HUES48 (cell line): ENCODE results near the gene WAS.
"Not testable (repeated sequence)": the region's sequence is repeated elsewhere in the genome, so short reads cannot be mapped to it uniquely, and the experiment has no call there.

ENCODE experiments used
- H3K27ac ChIP-seq: one replicate; pipeline ENCODE4 v1.7.0; 2013; ENCODE audit warnings: low read depth, low read length, inconsistent platforms
- H3K27me3 ChIP-seq: 2 replicates; pipeline ENCODE4 v1.6.1; 2013; ENCODE audit warnings: mild to moderate bottlenecking, low read length; ENCODE audit not compliant: control insufficient read depth, insufficient read depth
- H3K36me3 ChIP-seq: 2 replicates; pipeline ENCODE4 v1.6.1; 2013; ENCODE audit warnings: low read length; ENCODE audit not compliant: control insufficient read depth, insufficient read depth
- H3K4me1 ChIP-seq: 2 replicates; pipeline ENCODE4 v1.6.1; 2013; ENCODE audit warnings: mild to moderate bottlenecking, low read length; ENCODE audit not compliant: control insufficient read depth, insufficient read depth
- H3K4me3 ChIP-seq: 2 replicates; pipeline ENCODE4 v1.5.1; 2013; ENCODE audit warnings: mild to moderate bottlenecking, low read depth, low read length
- H3K9ac ChIP-seq: 2 replicates; pipeline ENCODE4 v1.6.1; 2013; ENCODE audit warnings: mild to moderate bottlenecking, low read depth, low read length, moderate library complexity
- H3K9me3 ChIP-seq: 2 replicates; pipeline ENCODE4 v1.6.1; 2013; ENCODE audit warnings: low read length; ENCODE audit not compliant: control insufficient read depth, insufficient read depth

Gene WAS

DNA sequence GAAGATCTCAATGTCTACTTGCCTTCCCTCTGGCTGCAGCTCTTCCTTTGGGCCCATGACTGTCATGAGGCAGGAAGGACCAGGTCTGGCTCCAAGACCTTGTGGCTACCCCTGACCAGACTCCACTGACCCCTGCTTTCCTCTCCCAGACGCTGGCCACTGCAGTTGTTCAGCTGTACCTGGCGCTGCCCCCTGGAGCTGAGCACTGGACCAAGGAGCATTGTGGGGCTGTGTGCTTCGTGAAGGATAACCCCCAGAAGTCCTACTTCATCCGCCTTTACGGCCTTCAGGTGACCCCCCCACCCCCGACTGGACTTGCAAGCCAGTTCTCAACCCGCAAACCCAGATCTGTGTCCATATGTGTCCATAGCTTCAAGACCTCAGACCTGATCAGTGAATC is 535 bp downstream of the WAS start:
- no peak overlapping the region for H3K9ac ChIP-seq
- no peaks in the 10 kb centered on the region for H3K36me3 ChIP-seq
- H3K4me1 ChIP-seq: no peaks in the 10 kb centered on the region
- H3K27me3 ChIP-seq: no peaks in the 10 kb centered on the region
- H3K27ac ChIP-seq: no peak overlapping the region
- peaks cover 24% of the 10 kb centered on the region for H3K9me3 ChIP-seq
- H3K4me3 ChIP-seq: no peak overlapping the region

DNA sequence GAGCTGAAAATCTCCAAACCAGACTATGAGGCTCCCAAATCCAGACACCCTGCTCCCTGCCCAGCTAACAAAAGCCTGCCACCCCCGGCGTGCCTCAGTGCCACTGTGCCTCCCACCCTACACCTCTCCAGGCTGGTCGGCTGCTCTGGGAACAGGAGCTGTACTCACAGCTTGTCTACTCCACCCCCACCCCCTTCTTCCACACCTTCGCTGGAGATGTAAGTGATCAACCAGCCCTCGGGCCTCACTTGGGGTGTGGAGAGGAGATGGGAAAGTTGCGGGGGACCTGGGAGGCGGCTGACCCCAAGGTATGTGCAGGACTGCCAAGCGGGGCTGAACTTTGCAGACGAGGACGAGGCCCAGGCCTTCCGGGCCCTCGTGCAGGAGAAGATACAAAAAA is 1.8 kb downstream of the WAS start:
- peaks cover 19% of the 10 kb centered on the region; the same call in 1 of the 2 replicates for H3K9me3 ChIP-seq
- no peak overlapping the region for H3K27ac ChIP-seq
- H3K27me3 ChIP-seq: no peaks in the 10 kb centered on the region
- no peaks in the 10 kb centered on the region for H3K36me3 ChIP-seq
- H3K9ac ChIP-seq: no peak overlapping the region
- no peak overlapping the region for H3K4me3 ChIP-seq
- H3K4me1 ChIP-seq: no peaks in the 10 kb centered on the region

DNA sequence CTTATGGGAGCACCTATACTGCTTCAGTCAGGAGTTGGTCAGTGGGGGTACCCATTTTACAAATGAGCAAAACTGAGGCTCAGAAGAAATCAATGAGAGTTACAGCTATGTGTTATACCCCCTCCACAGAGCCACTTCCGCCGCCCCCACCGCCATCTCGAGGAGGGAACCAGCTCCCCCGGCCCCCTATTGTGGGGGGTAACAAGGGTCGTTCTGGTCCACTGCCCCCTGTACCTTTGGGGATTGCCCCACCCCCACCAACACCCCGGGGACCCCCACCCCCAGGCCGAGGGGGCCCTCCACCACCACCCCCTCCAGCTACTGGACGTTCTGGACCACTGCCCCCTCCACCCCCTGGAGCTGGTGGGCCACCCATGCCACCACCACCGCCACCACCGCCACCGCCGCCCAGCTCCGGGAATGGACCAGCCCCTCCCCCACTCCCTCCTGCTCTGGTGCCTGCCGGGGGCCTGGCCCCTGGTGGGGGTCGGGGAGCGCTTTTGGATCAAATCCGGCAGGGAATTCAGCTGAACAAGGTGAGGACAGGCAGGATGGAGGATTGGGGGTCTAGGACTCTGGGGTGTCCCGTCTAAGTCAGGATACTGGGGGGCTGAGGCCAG is 5.0 kb downstream of the WAS start:
- Histone ChIP-seq H3K36me3 (no peaks in the 10 kb centered on the region), H3K4me1 (no peaks in the 10 kb centered on the region), H3K9ac (no peak overlapping the region), H3K4me3 (no peak overlapping the region), H3K27ac (no peak overlapping the region), H3K27me3 (no peaks in the 10 kb centered on the region), H3K9me3 (peaks cover 25% of the 10 kb centered on the region; the same call in 1 of the 2 replicates)

DNA sequence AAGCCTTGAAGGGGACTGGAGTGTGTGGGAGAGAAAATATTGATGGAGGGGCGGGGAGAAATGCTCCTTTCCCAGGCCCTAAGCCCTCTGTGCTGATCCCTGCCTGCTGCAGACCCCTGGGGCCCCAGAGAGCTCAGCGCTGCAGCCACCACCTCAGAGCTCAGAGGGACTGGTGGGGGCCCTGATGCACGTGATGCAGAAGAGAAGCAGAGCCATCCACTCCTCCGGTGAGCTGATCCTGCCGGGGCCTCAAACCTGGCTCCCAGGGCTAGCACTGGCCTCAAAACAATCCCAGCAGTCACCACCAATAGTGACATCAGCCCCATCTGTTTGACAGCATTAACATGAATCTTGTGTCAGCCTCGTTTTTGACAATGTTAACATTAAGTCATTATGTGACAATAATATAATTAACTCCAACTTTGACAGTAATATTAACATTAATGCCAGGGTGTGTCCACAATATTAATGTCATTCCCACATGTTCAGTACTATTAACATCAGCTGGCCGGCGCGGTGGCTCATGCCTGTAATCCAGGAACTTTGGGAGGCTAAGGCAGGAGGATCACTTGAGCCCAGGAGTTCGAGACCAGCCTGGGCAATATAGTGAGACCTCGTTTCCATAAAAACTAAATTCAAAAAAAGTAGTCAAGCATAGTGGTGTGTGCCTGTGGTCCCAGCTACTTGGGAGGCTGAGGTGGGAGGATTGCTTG is 5.8 kb downstream of the WAS start:
- H3K4me1 ChIP-seq: no peaks in the 10 kb centered on the region
- no peak overlapping the region for H3K4me3 ChIP-seq
- H3K27ac ChIP-seq: no peak overlapping the region
- H3K9me3 ChIP-seq: peaks cover 25% of the 10 kb centered on the region; the same call in 1 of the 2 replicates
- no peaks in the 10 kb centered on the region for H3K36me3 ChIP-seq
- H3K27me3 ChIP-seq: no peaks in the 10 kb centered on the region
- no peak overlapping the region for H3K9ac ChIP-seq

DNA sequence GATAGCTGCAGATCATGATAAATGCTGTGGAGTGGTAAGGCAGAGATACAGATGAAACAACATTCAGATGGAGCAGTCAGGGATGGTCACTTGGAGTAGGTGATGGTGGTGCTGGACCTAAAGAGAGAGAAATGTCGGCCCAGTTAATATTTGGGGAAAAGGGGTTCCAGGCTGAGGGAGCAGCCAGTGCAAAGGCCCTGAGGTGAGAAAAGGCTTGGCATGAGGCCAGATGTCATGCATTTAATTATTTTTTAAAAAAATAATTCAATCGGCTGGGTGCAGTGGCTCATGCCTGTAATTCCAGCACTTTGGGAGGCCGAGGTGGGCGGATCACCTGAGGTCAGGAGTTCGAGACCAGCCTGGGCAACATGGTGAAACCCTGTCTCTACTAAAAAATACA is 8.1 kb downstream of the WAS start:
- not testable (repeated sequence) for H3K9ac ChIP-seq, H3K27me3 ChIP-seq, H3K27ac ChIP-seq, H3K36me3 ChIP-seq, H3K4me1 ChIP-seq, H3K4me3 ChIP-seq
- H3K9me3 ChIP-seq: peaks cover 40% of the 10 kb centered on the region; the same call in 1 of the 2 replicates

DNA sequence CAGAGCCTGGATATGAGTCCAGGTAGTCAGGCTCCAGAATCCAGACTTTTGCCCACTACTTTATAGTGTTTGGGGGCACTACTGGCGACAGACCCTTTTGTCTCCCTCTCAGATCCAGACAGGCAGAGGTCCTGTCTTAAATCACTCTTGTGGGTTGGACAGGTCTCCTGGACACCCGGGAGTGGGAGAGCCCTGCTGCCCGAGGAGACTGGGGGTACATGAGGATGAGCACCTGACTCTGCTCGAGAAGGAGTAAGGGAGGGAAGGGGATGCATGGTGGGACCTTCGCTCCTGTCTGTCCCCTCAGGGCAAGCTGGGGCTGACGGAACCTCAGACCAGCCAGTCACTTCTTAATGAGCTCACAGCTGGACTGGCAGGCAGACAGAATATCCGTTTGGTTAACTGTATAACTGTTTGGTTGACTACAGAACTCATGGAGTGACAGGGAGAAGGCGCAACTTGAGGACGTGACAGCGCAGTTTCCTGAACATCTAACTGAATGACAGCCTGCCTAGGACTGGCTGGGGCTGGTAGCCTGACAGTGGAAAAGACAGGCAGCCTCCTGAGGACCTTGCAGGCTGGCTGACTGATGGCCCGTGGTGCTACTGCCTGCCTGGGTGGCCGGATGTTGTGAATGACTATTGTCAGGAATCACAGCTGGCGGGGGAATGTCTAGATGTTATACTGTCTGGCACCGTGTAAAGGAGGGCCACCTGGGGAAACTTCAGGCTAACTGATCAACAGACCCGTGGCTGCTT is 11.4 kb downstream of the WAS start:
- H3K9me3 ChIP-seq: peaks cover 34% of the 10 kb centered on the region; the same call in 1 of the 2 replicates
- peaks cover 14% of the 10 kb centered on the region; the same call in 1 of the 2 replicates for H3K4me1 ChIP-seq
- no peaks in the 10 kb centered on the region for H3K27me3 ChIP-seq
- H3K27ac ChIP-seq: no peak overlapping the region
- H3K9ac ChIP-seq: no peak overlapping the region
- H3K4me3 ChIP-seq: no peak overlapping the region
- peaks cover 10% of the 10 kb centered on the region for H3K36me3 ChIP-seq

DNA sequence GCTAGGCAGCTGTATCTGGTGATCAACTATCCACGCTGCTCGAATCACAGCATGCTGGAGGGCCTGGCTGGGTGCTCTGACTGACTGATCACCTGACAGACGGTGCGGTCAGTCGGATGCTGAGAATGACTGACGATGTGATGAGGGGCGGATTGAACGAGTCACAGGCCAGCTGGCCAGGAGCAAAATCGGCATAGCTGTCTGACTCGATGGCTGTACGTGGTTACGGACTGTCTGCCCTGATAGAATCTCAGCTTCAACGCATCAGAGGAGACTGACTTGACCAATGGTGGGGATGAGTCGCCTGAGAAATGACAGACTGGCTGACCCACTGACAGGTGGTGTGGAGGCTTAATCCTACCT is 11.9 kb downstream of the WAS start:
- Histone ChIP-seq H3K9me3 (peaks cover 39% of the 10 kb centered on the region), H3K27ac (no peak overlapping the region), H3K27me3 (no peaks in the 10 kb centered on the region), H3K4me1 (peaks cover 14% of the 10 kb centered on the region; the same call in 1 of the 2 replicates), H3K4me3 (peak overlapping the region; percentile 76; the same call in 1 of the 2 replicates), H3K36me3 (peaks cover 15% of the 10 kb centered on the region), H3K9ac (no peak overlapping the region)

DNA sequence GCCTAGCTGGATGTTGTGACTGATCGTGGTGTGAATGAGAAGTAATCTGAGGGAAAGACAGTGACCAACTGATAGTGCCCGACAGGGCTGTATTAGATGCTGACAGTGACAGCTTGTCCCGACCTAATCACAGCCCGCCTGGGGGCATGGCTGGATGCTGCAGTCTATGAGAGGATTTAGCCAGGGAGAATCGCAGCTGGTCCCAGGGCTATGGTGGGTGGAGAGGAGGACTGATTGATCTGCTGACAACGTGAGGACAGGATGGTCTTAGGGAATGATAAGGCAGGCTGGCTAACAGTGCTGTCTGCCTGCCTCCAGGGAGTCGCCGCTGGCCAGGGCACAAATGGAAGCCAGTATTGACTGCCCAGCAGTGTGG is 12.3 kb downstream of the WAS start:
- H3K4me1 ChIP-seq: peaks cover 14% of the 10 kb centered on the region; the same call in 1 of the 2 replicates
- peak overlapping the region; percentile 10 for H3K27ac ChIP-seq
- H3K36me3 ChIP-seq: peaks cover 19% of the 10 kb centered on the region
- no peaks in the 10 kb centered on the region for H3K27me3 ChIP-seq
- H3K4me3 ChIP-seq: peak overlapping the region; percentile 76
- H3K9ac ChIP-seq: 0 out of 2 replicates have a peak overlapping the region, but pooled peaks have one; percentile 26
- H3K9me3 ChIP-seq: peaks cover 43% of the 10 kb centered on the region

DNA sequence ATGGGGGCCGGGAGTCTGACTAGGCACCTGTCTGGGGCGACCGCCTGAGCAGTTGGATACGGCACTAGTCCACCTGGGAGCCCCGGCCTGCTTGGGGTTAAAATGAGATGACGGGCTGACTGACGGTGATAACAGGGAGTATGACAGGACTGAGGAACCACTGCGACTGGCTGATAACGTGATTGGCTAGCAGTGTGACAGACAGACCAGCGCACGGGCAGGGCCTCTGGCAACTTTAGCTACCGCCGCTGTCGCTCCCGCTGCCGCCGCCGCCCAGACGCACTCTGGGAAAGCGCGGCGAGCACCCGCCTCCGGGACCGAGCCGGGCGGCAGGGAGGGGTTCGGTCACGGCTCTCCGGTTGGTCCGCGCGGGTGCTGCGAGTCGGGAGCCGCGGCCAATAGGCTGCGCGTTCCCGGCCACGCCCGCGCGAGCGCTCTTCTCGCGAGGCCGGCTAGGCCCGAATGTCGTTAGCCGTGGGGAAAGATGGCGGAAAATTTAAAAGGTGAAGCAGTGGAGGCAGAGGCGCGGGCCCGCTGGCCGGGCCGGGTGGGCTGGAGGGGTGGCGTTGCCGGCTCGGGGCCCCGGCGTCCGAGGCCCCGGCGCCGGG is 12.8 kb downstream of the WAS start, which contains the start of gene SUV39H1:
Gene SUV39H1 (plus strand): TSS at position 434 of the 608 bp plus-strand sequence. CDS start 51 bp downstream, at position 485.
- H3K27ac ChIP-seq: peak within 1 kb of the TSS; percentile 89
- peaks cover 45% of the 10 kb centered on the region for H3K9me3 ChIP-seq
- H3K27me3 ChIP-seq: no peaks in the 10 kb centered on the region
- H3K9ac ChIP-seq: peak within 1 kb of the TSS; percentile 62
- peak within 1 kb of the TSS; percentile 76 for H3K4me3 ChIP-seq
- peaks cover 14% of the 10 kb centered on the region; the same call in 1 of the 2 replicates for H3K4me1 ChIP-seq
- H3K36me3 ChIP-seq: peaks cover 24% of the 10 kb centered on the region

DNA sequence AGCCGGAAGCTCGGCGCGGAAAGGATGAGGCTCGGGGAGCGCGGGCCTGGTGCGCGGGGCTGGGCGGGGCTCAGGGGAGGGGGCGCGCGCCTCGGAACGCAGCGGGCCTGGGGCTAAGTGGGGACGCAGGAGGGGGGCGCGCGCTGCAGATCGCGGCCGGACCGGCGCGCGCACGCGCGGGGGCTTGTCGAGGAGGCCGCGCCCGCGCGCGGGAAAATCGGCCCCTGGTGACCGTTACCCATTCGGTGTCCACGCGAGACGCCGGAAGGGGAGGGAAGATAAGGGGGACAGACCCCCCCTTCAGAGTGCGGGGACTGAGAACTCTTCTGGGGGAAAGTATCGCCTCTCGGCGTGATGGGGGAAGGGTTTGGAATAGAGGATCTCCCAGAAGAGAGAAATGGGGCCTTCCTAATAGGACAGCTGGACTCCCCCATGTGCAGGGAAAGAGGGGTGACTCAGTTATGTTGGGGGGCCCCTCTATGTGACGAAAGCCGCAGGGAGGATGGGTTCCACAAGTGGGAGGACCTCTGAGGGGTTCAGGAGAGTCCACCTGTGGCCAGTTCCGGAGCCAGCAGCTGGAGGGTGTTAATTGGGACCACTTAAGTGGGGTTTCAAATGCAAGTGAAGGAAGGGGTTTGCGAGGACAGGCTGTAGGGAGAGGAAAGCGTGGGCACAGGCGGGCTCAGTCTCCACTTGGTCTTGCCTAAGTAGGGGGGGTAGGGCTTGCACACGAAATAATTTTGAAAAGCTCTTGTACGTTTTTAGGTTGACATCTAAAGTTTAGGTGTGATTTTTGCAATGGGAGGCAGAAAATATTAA is 13.5 kb downstream of the WAS start:
- H3K4me3 ChIP-seq: peak overlapping the region; percentile 76
- H3K36me3 ChIP-seq: peaks cover 31% of the 10 kb centered on the region
- peaks cover 14% of the 10 kb centered on the region; the same call in 1 of the 2 replicates for H3K4me1 ChIP-seq
- H3K27ac ChIP-seq: peak overlapping the region; percentile 89
- H3K9ac ChIP-seq: peak overlapping the region; percentile 62
- peaks cover 46% of the 10 kb centered on the region for H3K9me3 ChIP-seq
- H3K27me3 ChIP-seq: no peaks in the 10 kb centered on the region
